Measurements from ENCODE around the gene CHRNB2. TPM values are rescaled to one million over a fixed set of nuclear protein-coding genes. Genes with fewer than 3 reads are reported as not detected.

CHRNB2 gene
- total RNA-seq, 2 donors from 2014 or later = 0.07 to 0.16 TPM

DNA sequence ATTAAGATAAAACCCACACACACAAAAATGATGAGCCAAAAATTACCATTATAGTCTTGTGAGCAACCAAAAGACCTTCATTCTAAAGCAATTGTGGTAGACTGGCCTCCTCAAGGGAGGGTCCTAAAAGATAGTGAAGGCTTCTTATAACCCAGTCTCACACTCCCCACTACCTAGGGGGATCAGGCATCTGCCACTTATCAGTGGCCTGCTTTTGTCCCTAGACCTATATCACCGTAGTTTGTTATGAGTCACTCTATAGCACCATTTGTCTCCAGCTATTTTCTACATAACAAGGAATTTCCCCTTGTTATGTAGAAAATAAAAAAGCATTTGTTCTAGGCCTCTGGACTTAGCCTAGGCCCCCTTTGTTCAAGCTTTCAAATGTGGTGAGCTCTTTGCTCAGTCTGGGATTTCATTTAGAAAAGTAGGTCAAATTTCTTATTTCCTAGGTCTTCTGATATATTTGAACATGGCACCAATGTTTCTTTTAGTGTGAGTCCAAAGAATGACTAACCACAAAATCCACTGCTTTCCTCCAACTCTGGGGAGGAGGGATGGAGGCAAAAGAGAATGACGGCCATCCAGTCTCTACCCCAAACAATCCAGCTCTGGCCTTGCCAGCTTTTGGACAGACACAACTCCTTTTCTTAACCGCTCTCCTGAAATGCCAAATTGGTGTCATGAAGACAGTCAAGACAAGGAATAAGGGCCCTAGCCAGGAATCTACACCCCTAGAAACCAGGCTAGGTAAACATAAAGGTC, 31.5 kb downstream of the CHRNB2 start:
- Histone ChIP-seq H3K4me1 (no peaks in the 10 kb centered on the region), H3K27ac (no peak overlapping the region), H3K4me3 (no peak overlapping the region), H3K27me3 (no peaks in the 10 kb centered on the region), H3K9me3 (no peaks in the 10 kb centered on the region), H3K9ac (ENCODE audit: low read depth in 2 of 2, low read length in 2 of 2) (no peak overlapping the region), H3K36me3 (peaks cover 29% of the 10 kb centered on the region)
- TF ChIP-seq, protein P1, sequence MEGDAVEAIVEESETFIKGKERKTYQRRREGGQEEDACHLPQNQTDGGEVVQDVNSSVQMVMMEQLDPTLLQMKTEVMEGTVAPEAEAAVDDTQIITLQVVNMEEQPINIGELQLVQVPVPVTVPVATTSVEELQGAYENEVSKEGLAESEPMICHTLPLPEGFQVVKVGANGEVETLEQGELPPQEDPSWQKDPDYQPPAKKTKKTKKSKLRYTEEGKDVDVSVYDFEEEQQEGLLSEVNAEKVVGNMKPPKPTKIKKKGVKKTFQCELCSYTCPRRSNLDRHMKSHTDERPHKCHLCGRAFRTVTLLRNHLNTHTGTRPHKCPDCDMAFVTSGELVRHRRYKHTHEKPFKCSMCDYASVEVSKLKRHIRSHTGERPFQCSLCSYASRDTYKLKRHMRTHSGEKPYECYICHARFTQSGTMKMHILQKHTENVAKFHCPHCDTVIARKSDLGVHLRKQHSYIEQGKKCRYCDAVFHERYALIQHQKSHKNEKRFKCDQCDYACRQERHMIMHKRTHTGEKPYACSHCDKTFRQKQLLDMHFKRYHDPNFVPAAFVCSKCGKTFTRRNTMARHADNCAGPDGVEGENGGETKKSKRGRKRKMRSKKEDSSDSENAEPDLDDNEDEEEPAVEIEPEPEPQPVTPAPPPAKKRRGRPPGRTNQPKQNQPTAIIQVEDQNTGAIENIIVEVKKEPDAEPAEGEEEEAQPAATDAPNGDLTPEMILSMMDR (IDR thresholded peaks at IDR 0.05) = no peak
- DNase-seq = no peak
- intact Hi-C loops (cut with DNase I) = no loop called here

DNA sequence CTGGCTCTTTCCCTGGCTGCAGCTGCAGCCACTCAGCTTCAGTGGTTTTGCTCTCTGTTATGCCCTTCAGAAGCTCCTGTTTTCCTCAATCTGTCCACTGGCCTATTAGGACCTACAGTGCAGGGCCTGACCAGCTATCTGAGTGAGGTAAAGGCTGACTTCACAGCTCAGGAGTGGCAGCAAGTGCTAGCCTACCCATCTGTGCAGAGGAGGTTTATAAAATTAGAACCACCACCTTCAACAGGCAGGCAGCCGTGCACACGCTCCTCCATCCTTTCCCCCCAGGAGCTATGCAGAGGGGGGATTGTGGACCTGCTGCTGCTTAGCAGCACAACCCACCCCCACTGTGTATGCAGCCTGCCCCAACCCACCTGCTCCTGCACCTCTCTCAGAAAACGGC, 32.1 kb downstream of the CHRNB2 start:
- DNase-seq = no peak
- intact Hi-C loops (cut with DNase I) = no loop called here
- H3K9ac ChIP-seq (ENCODE audit: low read depth in 2 of 2, low read length in 2 of 2) = no peak overlapping the region
- H3K4me1 ChIP-seq = no peaks in the 10 kb centered on the region
- H3K36me3 ChIP-seq = peaks cover 23% of the 10 kb centered on the region
- H3K27ac ChIP-seq = no peak overlapping the region
- H3K4me3 ChIP-seq = no peak overlapping the region
- TF ChIP-seq, protein P1 (IDR thresholded peaks at IDR 0.05) = no peak
- no peaks in the 10 kb centered on the region for H3K27me3 ChIP-seq
- H3K9me3 ChIP-seq = no peaks in the 10 kb centered on the region

DNA sequence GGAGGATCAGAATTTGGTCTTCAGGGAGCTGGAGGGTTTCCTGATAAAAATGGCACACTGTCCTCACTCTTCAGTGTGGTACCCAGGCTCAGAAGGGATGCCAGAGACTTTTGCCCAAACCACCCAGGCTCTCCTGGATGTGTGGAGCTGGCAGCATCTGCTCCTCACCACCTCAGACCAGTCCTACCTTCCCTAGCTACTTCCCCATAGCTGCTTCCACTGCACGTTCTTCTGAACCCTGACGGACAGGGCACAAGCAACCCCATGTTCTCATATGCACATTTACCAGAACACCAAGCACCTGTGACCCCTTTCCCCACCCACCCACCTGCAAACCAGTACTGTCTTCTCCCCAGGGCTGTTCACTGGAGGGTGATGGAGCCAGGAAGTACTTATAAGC, 35.7 kb downstream of the CHRNB2 start:
- no peak overlapping the region for H3K27ac ChIP-seq
- H3K9me3 ChIP-seq = no peaks in the 10 kb centered on the region
- DNase-seq = no peak
- TF ChIP-seq, protein P1 (IDR thresholded peaks at IDR 0.05) = no peak
- intact Hi-C loops (cut with DNase I) = no loop called here
- H3K27me3 ChIP-seq = no peaks in the 10 kb centered on the region
- H3K36me3 ChIP-seq = no peaks in the 10 kb centered on the region
- H3K9ac ChIP-seq (ENCODE audit: low read depth in 2 of 2, low read length in 2 of 2) = no peak overlapping the region
- H3K4me1 ChIP-seq = no peaks in the 10 kb centered on the region
- H3K4me3 ChIP-seq = no peak overlapping the region

DNA sequence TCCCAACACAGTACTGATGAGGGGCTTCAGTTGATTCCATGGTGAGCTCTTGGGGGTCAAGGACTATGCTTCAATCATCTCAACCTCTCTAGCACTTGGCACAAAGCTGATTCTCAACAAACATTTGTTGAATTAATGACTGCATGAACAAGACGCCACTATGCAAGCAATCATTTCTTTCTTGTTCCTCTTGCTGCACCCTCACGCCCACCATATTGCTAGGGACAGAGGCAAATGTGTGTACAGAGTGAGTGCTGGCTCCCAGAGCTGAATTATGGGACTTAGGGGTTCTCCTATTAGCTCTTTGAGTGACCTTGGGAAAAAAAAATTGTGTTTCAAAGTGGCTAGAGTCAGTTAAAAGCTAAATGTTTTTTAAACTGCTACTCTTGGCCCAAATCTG, 38.0 kb downstream of the CHRNB2 start:
- intact Hi-C loops (cut with DNase I) = no loop called here

DNA sequence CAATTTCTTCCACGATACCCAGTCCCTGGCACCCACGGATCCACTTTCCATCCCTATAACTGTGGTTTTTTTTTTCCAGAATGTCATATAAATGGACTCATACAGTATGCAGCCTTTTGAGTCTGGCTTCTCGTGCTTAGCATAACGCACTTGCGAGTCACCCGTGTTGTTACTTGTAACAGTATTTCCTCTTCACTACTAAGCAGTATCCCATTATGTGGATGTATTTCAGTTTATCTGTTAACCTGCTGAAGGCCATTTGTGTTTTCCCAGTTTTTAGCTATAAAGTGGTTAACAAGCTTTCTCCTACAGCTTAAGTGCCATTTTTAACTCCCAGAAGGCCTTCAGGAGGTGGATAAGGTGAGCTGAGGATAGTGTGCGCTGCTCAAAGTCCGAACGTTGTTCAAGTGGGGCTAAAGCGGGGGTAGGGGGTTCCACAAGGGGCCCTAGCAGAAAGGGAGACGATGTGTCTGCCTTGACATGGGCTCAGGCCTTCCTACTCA, 39.6 kb downstream of the CHRNB2 start:
- peaks cover 5% of the 10 kb centered on the region for H3K4me1 ChIP-seq
- intact Hi-C loops (cut with DNase I) = no loop called here
- no peaks in the 10 kb centered on the region for H3K36me3 ChIP-seq
- DNase-seq = no peak
- no peaks in the 10 kb centered on the region for H3K27me3 ChIP-seq
- peak overlapping the region; percentile 92 for H3K27ac ChIP-seq
- H3K9ac ChIP-seq (ENCODE audit: low read depth in 2 of 2, low read length in 2 of 2) = peak overlapping the region; percentile 96 to 99
- no peaks in the 10 kb centered on the region for H3K9me3 ChIP-seq
- peak overlapping the region; percentile 78 for H3K4me3 ChIP-seq
- TF ChIP-seq, protein P1 (IDR thresholded peaks at IDR 0.05) = no peak

More for the DNA sequence above, 38.0 kb downstream of the CHRNB2 start:
- TF ChIP-seq, protein P1 (IDR thresholded peaks at IDR 0.05) = no peak
- Histone ChIP-seq H3K4me1 (peaks cover 5% of the 10 kb centered on the region), H3K9ac (ENCODE audit: low read depth in 2 of 2, low read length in 2 of 2) (no peak overlapping the region), H3K27ac (no peak overlapping the region), H3K27me3 (no peaks in the 10 kb centered on the region), H3K36me3 (no peaks in the 10 kb centered on the region), H3K9me3 (no peaks in the 10 kb centered on the region), H3K4me3 (no peak overlapping the region)
- DNase-seq = no peak
